Endothelial cell of umbilical vein (primary cell): ENCODE measurements around the gene KRTAP29-1. TPM values are rescaled to one million over a fixed set of nuclear protein-coding genes. Genes with fewer than 3 reads are reported as not detected.

Experiments
- BruUV-seq: library from RNA; stranded (reverse); fragments of 400-500 nt; replicated peaks from 2 replicates; lab custom pipeline; 2021; lab: Mats Ljungman, UMichigan
- CTCF ChIA-PET: fragments of 300-600, 350-600 bp; sonication (Branson Sonifier 250); formaldehyde crosslinking; loops from one replicate; lab custom pipeline; 2021; ENCODE audit warnings: antibody characterized with exemption, inconsistent platforms; lab: Charles Lee
- POLR2A ChIA-PET: fragments of 300-600, 350-600 bp; sonication (Branson Sonifier 250); formaldehyde crosslinking; loops from one replicate; lab custom pipeline; 2021; ENCODE audit warnings: antibody characterized with exemption, inconsistent platforms; lab: Charles Lee
- DNase-seq: peaks from one replicate; pipeline ENCODE4 v3.0.0-alpha.2; 2011; ENCODE audit warnings: low read depth, low spot score
- FAIRE-seq: peaks from 2 replicates; lab custom pipeline; 2011; peaks lifted over from hg19 to GRCh38; lab: Jason Lieb, UNC
- H2AFZ ChIP-seq: 2 replicates; pipeline ENCODE4 v1.6.0; 2012; ENCODE audit warnings: low read depth, low read length, control low read depth, inconsistent platforms
- H3K27ac ChIP-seq: 2 replicates; pipeline ENCODE4 v1.5.1; 2011; ENCODE audit warnings: low read depth, mild to moderate bottlenecking, control low read depth, low read length, moderate library complexity; ENCODE audit not compliant: insufficient read depth
- H3K27me3 ChIP-seq, 2 experiments: 2 replicates each; pipeline versions ENCODE4 v1.6.0 to v1.6.1; 2011; ENCODE audit warnings: low read length in 2 of 2, mixed read lengths in 1 of 2; ENCODE audit not compliant: control insufficient read depth in 2 of 2, insufficient read depth in 2 of 2
- H3K36me3 ChIP-seq, 2 experiments: 2 replicates in 1 of 2; 3 replicates in 1 of 2; pipeline ENCODE4 v1.5.1; 2011; ENCODE audit warnings: low read length in 2 of 2, mild to moderate bottlenecking in 1 of 2, moderate library complexity in 1 of 2; ENCODE audit not compliant: control insufficient read depth in 2 of 2, insufficient read depth in 2 of 2; ENCODE audit errors: extremely low read depth in 1 of 2
- H3K4me1 ChIP-seq: 3 replicates; pipeline ENCODE4 v1.5.1; 2011; ENCODE audit warnings: mild to moderate bottlenecking, low read length; ENCODE audit not compliant: control insufficient read depth, insufficient read depth; ENCODE audit errors: extremely low read depth
- H3K4me2 ChIP-seq: 2 replicates; pipeline ENCODE4 v1.6.1; 2011; ENCODE audit warnings: low read length, control low read depth, mixed read lengths; ENCODE audit not compliant: insufficient read depth
- H3K4me3 ChIP-seq, 3 experiments: fragments of 200-600 bp in 1 of 3; sonication (generic), shearing (Covaris generic) in 1 of 3; replicated peaks in 1 of 3; 2 replicates each; pipeline ENCODE4 v1.5.1; 2011 to 2016; ENCODE audit warnings: control low read depth in 3 of 3, low read length in 3 of 3, mild to moderate bottlenecking in 2 of 3, inconsistent platforms in 1 of 3, low read depth in 1 of 3, moderate library complexity in 1 of 3; ENCODE audit not compliant: insufficient read depth in 1 of 3
- H3K79me2 ChIP-seq: 2 replicates; pipeline ENCODE4 v1.6.0; 2012; ENCODE audit warnings: low read length, inconsistent platforms; ENCODE audit not compliant: control insufficient read depth, insufficient read depth
- H3K9ac ChIP-seq: replicated peaks from 2 replicates; pipeline ENCODE3; 2011; ENCODE audit warnings: low read length, control low read depth; ENCODE audit not compliant: insufficient read depth; ENCODE audit errors: extremely low read depth
- H3K9me1 ChIP-seq: replicated peaks from 3 replicates; pipeline ENCODE4 v1.6.0; 2011; ENCODE audit warnings: mild to moderate bottlenecking, low read length; ENCODE audit not compliant: control insufficient read depth, insufficient read depth; ENCODE audit errors: extremely low read depth
- H3K9me3 ChIP-seq: replicated peaks from 2 replicates; pipeline ENCODE4 v1.5.1; 2012; ENCODE audit warnings: low read length, inconsistent platforms; ENCODE audit not compliant: control insufficient read depth, insufficient read depth
- H4K20me1 ChIP-seq: replicated peaks from 2 replicates; pipeline ENCODE3; 2011; ENCODE audit warnings: mild to moderate bottlenecking, low read length; ENCODE audit not compliant: control insufficient read depth, insufficient read depth; ENCODE audit errors: extremely low read depth
- EZH2 ChIP-seq: IDR thresholded peaks from 2 replicates; pipeline ENCODE4 v1.6.1; 2012; ENCODE audit warnings: borderline replicate concordance, low read depth, mild to moderate bottlenecking, moderate library complexity, low read length, inconsistent platforms; ENCODE audit not compliant: severe bottlenecking
- FOS ChIP-seq: IDR thresholded peaks from 2 replicates; pipeline ENCODE4 v1.6.1; 2011; ENCODE audit warnings: mild to moderate bottlenecking, low read length, moderate library complexity, borderline replicate concordance; ENCODE audit not compliant: insufficient read depth
- GATA2 ChIP-seq: IDR thresholded peaks from 2 replicates; pipeline ENCODE4 v1.7.0; 2011; ENCODE audit warnings: low read depth, mild to moderate bottlenecking, moderate library complexity, mixed read lengths, low read length; ENCODE audit not compliant: insufficient read length, insufficient read depth
- JUN ChIP-seq: IDR thresholded peaks from 2 replicates; pipeline ENCODE4 v1.6.1; 2011; ENCODE audit warnings: borderline replicate concordance, low read depth; ENCODE audit not compliant: insufficient read length, insufficient read depth
- MYC ChIP-seq: IDR thresholded peaks from one replicate; pipeline ENCODE4 v1.6.1; 2011; ENCODE audit warnings: mild to moderate bottlenecking, low read depth, low read length
- POLR2A ChIP-seq: IDR thresholded peaks from 2 replicates; pipeline ENCODE4 v1.6.1; 2012; ENCODE audit warnings: low read depth, mild to moderate bottlenecking, control low read depth, low read length
- POLR2AphosphoS5 ChIP-seq: IDR thresholded peaks from 2 replicates; pipeline ENCODE4 v1.6.1; 2012; ENCODE audit warnings: low read depth, mild to moderate bottlenecking, control low read depth, low read length, moderate library complexity; ENCODE audit not compliant: insufficient read depth
- dilution Hi-C: fragments of 300-500 bp; cut with MboI; formaldehyde crosslinking; loops from one replicate; pipeline ENCODE4 v1.15.0; 2019; ENCODE audit warnings: low sequenced_read_pairs; ENCODE audit not compliant: extremely low pct_ligation_motif_present
- intact Hi-C: fragments of 100-400 bp; cut with micrococcal nuclease; formaldehyde crosslinking; loops from one replicate; pipeline ENCODE4 v1.10.0; 2022
- polyA plus RNA-seq, 4 experiments: library from polyadenylated mRNA; depleted of rRNA in 3 of 4; stranded (reverse) in 3 of 4; unstranded in 1 of 4; fragments of >200 nt; gene quantifications; 2 replicates each; pipeline versions ENCODE4 v1.2.1 to v1.2.3, GENCODE V29; 2011 to 2012; ENCODE audit warnings: missing spikeins in 1 of 4
- total RNA-seq: library from RNA; stranded (reverse); gene quantifications from 2 replicates; pipeline ENCODE4 v1.2.3, GENCODE V29; 2021
- TF ChIP-seq, protein P1 (sequence below): IDR thresholded peaks from 2 replicates; pipeline ENCODE4 v1.6.1; 2011; ENCODE audit not compliant: insufficient read depth, insufficient read length
- TF ChIP-seq, protein P2 (sequence below), 2 donors: IDR thresholded peaks; 1 replicate in 1 of 2; 2 replicates in 1 of 2; pipeline ENCODE4 v1.5.1; 2011; ENCODE audit warnings: low read length in 2 of 2, mild to moderate bottlenecking in 2 of 2, moderate library complexity in 2 of 2, control low read depth in 1 of 2, inconsistent platforms in 1 of 2, low read depth in 1 of 2; ENCODE audit not compliant: insufficient read depth in 1 of 2; ENCODE audit errors: extremely low read depth in 1 of 2

The KRTAP29-1 gene
- total and polyA plus RNA-seq, 2 donors (not counting 3 experiments of a cell fraction or from before 2014, with no cell fraction given): not detected

DNA sequence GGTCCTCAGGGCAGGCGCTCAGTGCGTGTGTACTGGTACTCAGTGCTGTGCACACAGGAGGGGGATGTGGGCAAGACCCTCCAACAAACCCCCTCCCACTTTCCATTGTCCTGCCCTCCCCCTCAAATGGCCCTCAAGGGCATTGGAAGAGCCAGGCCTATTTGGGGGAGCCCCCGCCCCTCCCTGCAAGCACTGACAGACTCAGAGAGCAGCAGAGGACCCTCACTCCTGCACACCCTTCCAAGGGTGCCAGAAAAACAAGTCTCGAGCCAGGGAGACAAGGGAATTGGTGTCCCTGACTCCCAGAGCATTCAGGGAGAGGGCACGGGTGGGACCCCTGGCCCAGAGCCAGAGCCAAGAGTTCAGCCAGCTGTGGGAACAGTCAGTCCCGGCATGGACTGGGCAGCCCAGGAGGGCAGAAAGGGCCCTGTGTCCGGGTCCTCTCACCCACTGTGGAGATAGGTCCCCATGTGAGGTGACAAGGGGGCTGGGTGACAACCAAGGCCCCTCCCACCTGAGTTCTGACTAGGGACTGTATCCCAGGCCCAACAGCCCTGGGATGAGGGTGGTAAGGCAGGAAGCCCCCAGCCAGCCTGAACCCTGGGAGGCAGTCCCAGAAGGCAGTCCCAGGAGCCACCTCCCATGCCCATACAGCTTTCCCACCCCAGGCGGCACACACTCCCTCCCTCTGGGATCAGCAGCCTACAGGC, 24.9 kb upstream of the KRTAP29-1 start:
- Histone ChIP-seq H3K9me1 (no peaks in the 10 kb centered on the region), H3K9me3 (no peaks in the 10 kb centered on the region), H3K4me3 (no peak overlapping the region), H3K36me3 (no peaks in the 10 kb centered on the region), H3K27me3 (no peaks in the 10 kb centered on the region), H3K9ac (no peak overlapping the region), H3K79me2 (no peaks in the 10 kb centered on the region), H2AFZ (no peak overlapping the region), H3K4me1 (no peaks in the 10 kb centered on the region), H4K20me1 (no peaks in the 10 kb centered on the region), H3K4me2 (no peak overlapping the region), H3K27ac (no peak overlapping the region)
- TF ChIP-seq EZH2: no peak
- no peak for TF ChIP-seq JUN
- TF ChIP-seq, protein P1, sequence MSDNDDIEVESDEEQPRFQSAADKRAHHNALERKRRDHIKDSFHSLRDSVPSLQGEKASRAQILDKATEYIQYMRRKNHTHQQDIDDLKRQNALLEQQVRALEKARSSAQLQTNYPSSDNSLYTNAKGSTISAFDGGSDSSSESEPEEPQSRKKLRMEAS: no peak
- no peak for TF ChIP-seq POLR2A
- no peak for TF ChIP-seq FOS
- no peak for TF ChIP-seq POLR2AphosphoS5
- TF ChIP-seq MYC: no peak
- TF ChIP-seq GATA2: no peak
- TF ChIP-seq, protein P2, sequence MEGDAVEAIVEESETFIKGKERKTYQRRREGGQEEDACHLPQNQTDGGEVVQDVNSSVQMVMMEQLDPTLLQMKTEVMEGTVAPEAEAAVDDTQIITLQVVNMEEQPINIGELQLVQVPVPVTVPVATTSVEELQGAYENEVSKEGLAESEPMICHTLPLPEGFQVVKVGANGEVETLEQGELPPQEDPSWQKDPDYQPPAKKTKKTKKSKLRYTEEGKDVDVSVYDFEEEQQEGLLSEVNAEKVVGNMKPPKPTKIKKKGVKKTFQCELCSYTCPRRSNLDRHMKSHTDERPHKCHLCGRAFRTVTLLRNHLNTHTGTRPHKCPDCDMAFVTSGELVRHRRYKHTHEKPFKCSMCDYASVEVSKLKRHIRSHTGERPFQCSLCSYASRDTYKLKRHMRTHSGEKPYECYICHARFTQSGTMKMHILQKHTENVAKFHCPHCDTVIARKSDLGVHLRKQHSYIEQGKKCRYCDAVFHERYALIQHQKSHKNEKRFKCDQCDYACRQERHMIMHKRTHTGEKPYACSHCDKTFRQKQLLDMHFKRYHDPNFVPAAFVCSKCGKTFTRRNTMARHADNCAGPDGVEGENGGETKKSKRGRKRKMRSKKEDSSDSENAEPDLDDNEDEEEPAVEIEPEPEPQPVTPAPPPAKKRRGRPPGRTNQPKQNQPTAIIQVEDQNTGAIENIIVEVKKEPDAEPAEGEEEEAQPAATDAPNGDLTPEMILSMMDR (IDR thresholded peaks at IDR 0.05; ENCODE audit: extremely low read depth in 1 of 2, insufficient read depth in 1 of 2, low read depth in 1 of 2, low read length in 2 of 2): no peak
- no TSS peak for BruUV-seq
- dilution Hi-C loops (no loop called here), intact Hi-C loops (loop anchor here (10.0 kb wide), 1 partner anchor 337 kb away; no protein-coding TSS in a partner anchor)
- DNase-seq (no peak), FAIRE-seq (no peak)
- ChIA-PET CTCF (interaction anchor here (0.5 to 3.9 kb wide), 5 partner anchors 198 to 471 kb away, joined by 4 to 16 read pairs (median 10); no protein-coding TSS in a partner anchor), POLR2A (no interaction called here)
